ENCODE measurements around the gene USP54. TPM values are rescaled to one million over a fixed set of nuclear protein-coding genes. Genes with fewer than 3 reads are reported as not detected.

USP54 gene
- total RNA-seq, 3 donors from 2014 or later (not counting 1 experiment from before 2014, with no cell fraction given): 4.4 to 10.2 (median 5.5) TPM

- intact Hi-C loops (cut with micrococcal nuclease): no loop called here
- ATAC-seq: no peak
- 93% methylated on average over 7 of the region's 7 CpGs for WGBS (ENCODE audit: insufficient coverage)
These were observed 53.4 kb downstream of the USP54 start for GRCh38 chr10:73537709-73538108.

GRCh38 chr10:73537288-73537687 is 53.9 kb downstream of the USP54 start:
- H3K9me3 ChIP-seq (ENCODE audit: control insufficient read depth, insufficient read depth, low read length): no peaks in the 10 kb centered on the region
- DNase-seq (peak in 1 of 2 donors; percentile 20), ATAC-seq (peak in 1 of 3 donors; percentile 70)
- TF ChIP-seq CTCF (IDR thresholded peaks at IDR 0.05): no peak
- no peak overlapping the region for H3K27ac ChIP-seq (ENCODE audit: low read length)
- peaks cover 5 to 9% of the 10 kb centered on the region in 2 donors for H3K4me1 Mint-ChIP-seq
- H3K36me3 ChIP-seq (ENCODE audit: control insufficient read depth, insufficient read depth, low read length): no peaks in the 10 kb centered on the region
- WGBS (ENCODE audit: insufficient coverage): 47% methylated on average over 1 of the region's 2 CpGs
- no peak overlapping the region for H3K4me3 ChIP-seq (ENCODE audit: low read length)
- intact Hi-C loops (cut with micrococcal nuclease): no loop called here
- no peaks in the 10 kb centered on the region for H3K27me3 Mint-ChIP-seq (ENCODE audit: low read depth in 2 of 2)
- no peaks in the 10 kb centered on the region for H3K27me3 ChIP-seq (ENCODE audit: control insufficient read depth, insufficient read depth, low read length)
- no peaks in the 10 kb centered on the region for H3K4me1 ChIP-seq (ENCODE audit: control insufficient read depth, insufficient read depth, low read length)
- peak overlapping the region in 1 of 2 donors; percentile 59 for H3K27ac Mint-ChIP-seq
- H3K9me3 Mint-ChIP-seq: no peaks in the 10 kb centered on the region
- H3K4me3 Mint-ChIP-seq: no peak overlapping the region
- no peaks in the 10 kb centered on the region for H3K36me3 Mint-ChIP-seq

More at GRCh38 chr10:73537709-73538108, 53.4 kb downstream of the USP54 start:
- Mint-ChIP-seq H3K27me3 (ENCODE audit: low read depth in 2 of 2) (no peaks in the 10 kb centered on the region), H3K27ac (peak overlapping the region in 1 of 2 donors; percentile 59), H3K4me1 (peaks cover 5 to 9% of the 10 kb centered on the region in 2 donors), H3K36me3 (no peaks in the 10 kb centered on the region), H3K9me3 (no peaks in the 10 kb centered on the region), H3K4me3 (no peak overlapping the region)
- Histone ChIP-seq H3K9me3 (ENCODE audit: control insufficient read depth, insufficient read depth, low read length) (no peaks in the 10 kb centered on the region), H3K4me3 (ENCODE audit: low read length) (no peak overlapping the region), H3K4me1 (ENCODE audit: control insufficient read depth, insufficient read depth, low read length) (no peaks in the 10 kb centered on the region), H3K27ac (ENCODE audit: low read length) (no peak overlapping the region), H3K27me3 (ENCODE audit: control insufficient read depth, insufficient read depth, low read length) (no peaks in the 10 kb centered on the region), H3K36me3 (ENCODE audit: control insufficient read depth, insufficient read depth, low read length) (no peaks in the 10 kb centered on the region)
- DNase-seq: no peak
- no peak for TF ChIP-seq CTCF (IDR thresholded peaks at IDR 0.05)

- DNase-seq: no peak
- no CpG with 5 or more reads among the region's 1 CpG for WGBS (ENCODE audit: insufficient coverage)
These were observed 56.3 kb downstream of the USP54 start for GRCh38 chr10:73534857-73535256.

More at GRCh38 chr10:73534857-73535256, 56.3 kb downstream of the USP54 start:
- Histone ChIP-seq H3K9me3 (ENCODE audit: control insufficient read depth, insufficient read depth, low read length) (no peaks in the 10 kb centered on the region), H3K36me3 (ENCODE audit: control insufficient read depth, insufficient read depth, low read length) (no peaks in the 10 kb centered on the region), H3K27me3 (ENCODE audit: control insufficient read depth, insufficient read depth, low read length) (no peaks in the 10 kb centered on the region), H3K4me3 (ENCODE audit: low read length) (no peak overlapping the region), H3K4me1 (ENCODE audit: control insufficient read depth, insufficient read depth, low read length) (no peaks in the 10 kb centered on the region), H3K27ac (ENCODE audit: low read length) (no peak overlapping the region)
- Mint-ChIP-seq H3K4me3 (no peak overlapping the region), H3K27ac (no peak overlapping the region), H3K27me3 (ENCODE audit: low read depth in 2 of 2) (no peaks in the 10 kb centered on the region), H3K9me3 (no peaks in the 10 kb centered on the region), H3K4me1 (peaks cover 5 to 9% of the 10 kb centered on the region in 2 donors), H3K36me3 (no peaks in the 10 kb centered on the region)
- TF ChIP-seq CTCF (IDR thresholded peaks at IDR 0.05): no peak
- intact Hi-C loops (cut with micrococcal nuclease): no loop called here
- no peak for ATAC-seq
